ENCODE measurements around the gene COLEC11.

The COLEC11 gene

GRCh38 chr2:3679616-3680393 is 84.9 kb downstream of the COLEC11 start:
- no peak for TF ChIP-seq CTCF (conservative IDR thresholded peaks at IDR 0.05; ENCODE audit: low read depth, low read length)
- H3K4me3 ChIP-seq (ENCODE audit: low read depth, low read length): no peak overlapping the region
- DNase-seq (ENCODE audit: low read depth): no peak

- DNase-seq (ENCODE audit: low read depth): no peak
- TF ChIP-seq CTCF (conservative IDR thresholded peaks at IDR 0.05; ENCODE audit: low read depth, low read length): no peak
- H3K4me3 ChIP-seq (ENCODE audit: low read depth, low read length): no peak overlapping the region
Observed at GRCh38 chr2:3680548-3681345, 85.8 kb downstream of the COLEC11 start.

GRCh38 chr2:3681625-3682024 is 86.7 kb downstream of the COLEC11 start:
- no peak for DNase-seq (ENCODE audit: low read depth)
- no peak for TF ChIP-seq CTCF (conservative IDR thresholded peaks at IDR 0.05; ENCODE audit: low read depth, low read length)
- no peak overlapping the region for H3K4me3 ChIP-seq (ENCODE audit: low read depth, low read length)

- no peak for DNase-seq (ENCODE audit: low read depth)
- no peak overlapping the region for H3K4me3 ChIP-seq (ENCODE audit: low read depth, low read length)
- no peak for TF ChIP-seq CTCF (conservative IDR thresholded peaks at IDR 0.05; ENCODE audit: low read depth, low read length)
Observed at GRCh38 chr2:3682811-3683210, 87.9 kb downstream of the COLEC11 start.

- DNase-seq (ENCODE audit: low read depth): peak; percentile 18
- no peak for TF ChIP-seq CTCF (conservative IDR thresholded peaks at IDR 0.05; ENCODE audit: low read depth, low read length)
- H3K4me3 ChIP-seq (ENCODE audit: low read depth, low read length): no peak overlapping the region
Observed at GRCh38 chr2:3683748-3684454, 89.0 kb downstream of the COLEC11 start.

GRCh38 chr2:3689998-3690748 is 95.3 kb downstream of the COLEC11 start:
- no peak for DNase-seq (ENCODE audit: low read depth)
- no peak overlapping the region for H3K4me3 ChIP-seq (ENCODE audit: low read depth, low read length)
- no peak for TF ChIP-seq CTCF (conservative IDR thresholded peaks at IDR 0.05; ENCODE audit: low read depth, low read length)
